Measurements from ENCODE around the gene RDH13. TPM values are rescaled to one million over a fixed set of nuclear protein-coding genes. Genes with fewer than 3 reads are reported as not detected.
"Not testable (repeated sequence)": the region's sequence is repeated elsewhere in the genome, so short reads cannot be mapped to it uniquely, and the experiment has no call there.

RDH13 gene
- total RNA-seq, 4 donors from 2014 or later = 2.6 to 48.7 (median 17.1) TPM

DNA sequence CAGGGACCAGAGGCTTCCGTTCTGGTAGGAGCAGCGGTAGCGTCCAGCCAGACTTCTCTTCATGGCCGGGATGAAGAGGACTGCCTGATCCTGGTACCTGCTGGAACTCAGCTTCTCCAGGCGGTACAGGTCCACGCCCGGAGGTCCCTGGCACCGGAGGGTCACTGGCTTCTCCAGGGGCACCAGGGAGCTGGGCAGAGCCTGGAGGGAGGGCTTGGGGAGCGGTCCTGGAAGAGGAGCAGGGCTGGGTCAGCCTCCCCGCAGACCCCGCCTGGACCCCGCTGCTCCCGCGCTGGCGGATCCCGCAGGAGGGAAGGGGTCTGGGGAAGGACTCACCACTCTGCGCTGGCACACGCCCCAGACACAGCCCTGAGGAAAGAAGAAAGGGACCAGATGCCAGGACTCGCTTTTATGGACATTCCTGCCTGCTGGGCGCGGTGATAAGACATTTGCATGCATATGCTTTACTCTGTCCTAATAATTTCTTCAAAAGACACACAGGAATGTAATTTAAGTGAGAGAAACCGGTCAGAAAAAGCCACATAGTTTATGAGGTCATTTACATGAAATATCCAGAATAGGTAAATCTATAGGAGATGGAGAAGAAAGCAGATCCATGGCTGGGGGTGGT, 30.7 kb downstream of the RDH13 start:
- Histone ChIP-seq H3K4me1 (no peaks in the 10 kb centered on the region), H3K4me3 (no peak overlapping the region), H3K27ac (no peak overlapping the region), H3K36me3 (no peaks in the 10 kb centered on the region), H3K27me3 (no peaks in the 10 kb centered on the region), H3K9me3 (no peaks in the 10 kb centered on the region)
- intact Hi-C loops (cut with DNase I; ENCODE audit: low total_unique reads) = no loop called here
- TF ChIP-seq POLR2A (IDR thresholded peaks at IDR 0.05) = no peak
- TF ChIP-seq, protein P1, sequence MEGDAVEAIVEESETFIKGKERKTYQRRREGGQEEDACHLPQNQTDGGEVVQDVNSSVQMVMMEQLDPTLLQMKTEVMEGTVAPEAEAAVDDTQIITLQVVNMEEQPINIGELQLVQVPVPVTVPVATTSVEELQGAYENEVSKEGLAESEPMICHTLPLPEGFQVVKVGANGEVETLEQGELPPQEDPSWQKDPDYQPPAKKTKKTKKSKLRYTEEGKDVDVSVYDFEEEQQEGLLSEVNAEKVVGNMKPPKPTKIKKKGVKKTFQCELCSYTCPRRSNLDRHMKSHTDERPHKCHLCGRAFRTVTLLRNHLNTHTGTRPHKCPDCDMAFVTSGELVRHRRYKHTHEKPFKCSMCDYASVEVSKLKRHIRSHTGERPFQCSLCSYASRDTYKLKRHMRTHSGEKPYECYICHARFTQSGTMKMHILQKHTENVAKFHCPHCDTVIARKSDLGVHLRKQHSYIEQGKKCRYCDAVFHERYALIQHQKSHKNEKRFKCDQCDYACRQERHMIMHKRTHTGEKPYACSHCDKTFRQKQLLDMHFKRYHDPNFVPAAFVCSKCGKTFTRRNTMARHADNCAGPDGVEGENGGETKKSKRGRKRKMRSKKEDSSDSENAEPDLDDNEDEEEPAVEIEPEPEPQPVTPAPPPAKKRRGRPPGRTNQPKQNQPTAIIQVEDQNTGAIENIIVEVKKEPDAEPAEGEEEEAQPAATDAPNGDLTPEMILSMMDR (IDR thresholded peaks at IDR 0.05) = no peak
- no peak for DNase-seq

DNA sequence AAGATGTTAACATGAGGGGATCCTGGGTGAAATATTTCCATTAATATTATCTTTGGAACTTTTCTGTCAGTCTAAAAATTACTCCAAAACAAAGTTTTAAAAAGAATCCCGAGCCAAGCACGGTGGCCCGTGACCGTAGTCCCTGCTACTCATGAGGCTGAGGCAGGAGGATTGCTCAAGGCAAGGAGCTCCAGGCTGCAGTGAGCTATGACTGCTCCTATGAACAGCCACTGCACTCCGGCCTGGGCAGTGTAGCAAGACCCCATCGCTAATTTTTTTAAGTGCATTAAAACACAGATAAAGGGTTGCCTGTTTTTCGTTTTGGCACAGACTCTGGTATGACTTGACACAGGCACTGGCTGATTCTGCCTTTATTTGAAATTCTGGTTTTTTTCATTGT, 31.8 kb downstream of the RDH13 start:
- DNase-seq = no peak
- TF ChIP-seq, protein P1 (IDR thresholded peaks at IDR 0.05) = no peak
- TF ChIP-seq POLR2A (IDR thresholded peaks at IDR 0.05) = no peak
- Histone ChIP-seq H3K4me3 (no peak overlapping the region), H3K9me3 (no peaks in the 10 kb centered on the region), H3K36me3 (no peaks in the 10 kb centered on the region), H3K27me3 (no peaks in the 10 kb centered on the region), H3K4me1 (no peaks in the 10 kb centered on the region), H3K27ac (no peak overlapping the region)
- intact Hi-C loops (cut with DNase I; ENCODE audit: low total_unique reads) = no loop called here

DNA sequence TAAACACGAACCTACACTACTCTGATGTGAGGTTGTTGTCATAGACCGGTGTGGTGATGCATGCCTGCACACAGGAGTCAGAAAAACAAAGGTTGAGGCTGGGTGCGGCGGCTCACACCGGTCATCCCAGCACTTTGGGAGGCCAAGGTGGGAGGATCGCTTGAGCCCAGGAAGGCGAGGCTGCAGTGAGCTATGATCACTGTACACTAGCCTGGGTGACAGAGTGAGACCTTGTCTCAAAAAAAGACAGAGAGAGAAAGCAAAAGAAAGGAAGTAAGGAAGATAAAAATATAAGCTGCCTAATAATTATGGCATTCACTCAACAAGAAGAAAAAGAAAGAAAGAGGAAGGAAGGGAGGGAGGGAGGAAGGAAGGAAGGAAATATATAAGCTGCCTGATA, 34.2 kb downstream of the RDH13 start:
- Histone ChIP-seq H3K4me1 (no peaks in the 10 kb centered on the region), H3K9me3 (no peaks in the 10 kb centered on the region), H3K27ac (no peak overlapping the region), H3K4me3 (no peak overlapping the region), H3K36me3 (no peaks in the 10 kb centered on the region), H3K27me3 (no peaks in the 10 kb centered on the region)
- TF ChIP-seq, protein P1 (IDR thresholded peaks at IDR 0.05) = no peak
- no peak for TF ChIP-seq POLR2A (IDR thresholded peaks at IDR 0.05)
- intact Hi-C loops (cut with DNase I; ENCODE audit: low total_unique reads) = no loop called here
- no peak for DNase-seq

DNA sequence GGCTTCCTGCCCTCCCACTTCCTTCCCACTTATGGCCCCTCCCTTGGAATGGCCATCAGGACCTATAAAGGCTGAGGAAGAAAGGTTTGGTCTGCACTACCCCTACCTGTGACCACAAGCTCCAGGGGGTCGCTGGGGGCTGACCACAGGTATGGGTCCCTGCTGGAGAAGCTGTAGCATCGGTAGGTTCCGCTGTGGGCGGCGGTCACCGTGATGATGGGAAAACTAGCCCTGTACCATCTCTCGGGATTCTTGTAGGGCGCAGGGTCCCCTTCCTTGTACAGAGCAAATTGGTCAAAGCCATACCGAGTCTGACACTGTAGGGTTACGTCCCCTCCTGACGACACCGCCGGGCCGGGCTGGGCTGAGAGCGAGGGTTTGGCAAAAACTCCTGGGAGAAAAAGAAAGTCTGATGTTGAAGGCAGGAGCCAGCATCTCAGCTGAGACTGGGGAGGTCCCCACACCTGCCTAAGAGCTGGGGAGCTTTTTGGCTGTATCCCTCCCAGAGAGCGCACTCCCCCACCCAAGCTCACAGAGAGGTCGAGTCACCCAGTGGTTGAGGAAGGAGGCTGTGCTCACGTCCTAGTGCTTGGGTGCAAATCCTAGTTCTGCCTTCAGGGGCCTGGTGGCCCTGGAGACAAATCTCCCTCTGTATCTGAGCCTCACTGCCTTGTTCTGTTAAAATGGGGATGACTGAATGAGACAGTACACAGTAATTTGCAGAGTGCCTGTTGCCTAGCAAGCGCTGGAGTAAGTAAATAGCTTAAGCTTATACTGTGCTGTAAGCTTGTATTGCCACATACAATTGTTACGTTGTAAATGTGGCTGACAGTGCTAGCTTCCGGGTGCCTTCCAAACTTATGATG, 35.2 kb downstream of the RDH13 start:
- H3K4me3 ChIP-seq = no peak overlapping the region
- TF ChIP-seq, protein P1 (IDR thresholded peaks at IDR 0.05) = no peak
- TF ChIP-seq POLR2A (IDR thresholded peaks at IDR 0.05) = no peak
- no peaks in the 10 kb centered on the region for H3K27me3 ChIP-seq
- H3K27ac ChIP-seq = no peak overlapping the region
- H3K9me3 ChIP-seq = no peaks in the 10 kb centered on the region
- intact Hi-C loops (cut with DNase I; ENCODE audit: low total_unique reads) = no loop called here
- no peak for DNase-seq
- H3K4me1 ChIP-seq = no peaks in the 10 kb centered on the region
- no peaks in the 10 kb centered on the region for H3K36me3 ChIP-seq

DNA sequence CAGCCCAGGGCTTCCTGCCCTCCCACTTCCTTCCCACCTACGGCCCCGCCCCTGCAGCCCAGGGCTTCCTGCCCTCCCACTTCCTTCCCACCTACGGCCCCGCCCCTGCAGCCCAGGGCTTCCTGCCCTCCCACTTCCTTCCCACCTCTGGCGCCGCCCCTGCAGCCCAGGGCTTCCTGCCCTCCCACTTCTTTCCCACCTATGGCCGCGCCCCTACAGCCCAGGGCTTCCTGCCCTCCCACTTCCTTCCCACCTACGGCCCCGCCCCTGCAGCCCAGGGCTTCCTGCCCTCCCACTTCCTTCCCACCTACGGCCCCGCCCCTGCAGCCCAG, 35.8 kb downstream of the RDH13 start:
- DNase-seq; H3K9me3 ChIP-seq; H3K4me3 ChIP-seq; H3K27me3 ChIP-seq; H3K36me3 ChIP-seq; H3K27ac ChIP-seq; H3K4me1 ChIP-seq; intact Hi-C loops (cut with DNase I; ENCODE audit: low total_unique reads): not testable (repeated sequence)
